GM12874 (cell line): ENCODE data around the gene ENOX1.

ENCODE experiments used
- TF ChIP-seq, protein P1 (sequence below): IDR thresholded peaks from 2 replicates; pipeline ENCODE4 v1.5.1; 2011; ENCODE audit warnings: low read depth, mild to moderate bottlenecking, control low read depth, low read length, moderate library complexity; ENCODE audit not compliant: insufficient read depth

Gene ENOX1

DNA sequence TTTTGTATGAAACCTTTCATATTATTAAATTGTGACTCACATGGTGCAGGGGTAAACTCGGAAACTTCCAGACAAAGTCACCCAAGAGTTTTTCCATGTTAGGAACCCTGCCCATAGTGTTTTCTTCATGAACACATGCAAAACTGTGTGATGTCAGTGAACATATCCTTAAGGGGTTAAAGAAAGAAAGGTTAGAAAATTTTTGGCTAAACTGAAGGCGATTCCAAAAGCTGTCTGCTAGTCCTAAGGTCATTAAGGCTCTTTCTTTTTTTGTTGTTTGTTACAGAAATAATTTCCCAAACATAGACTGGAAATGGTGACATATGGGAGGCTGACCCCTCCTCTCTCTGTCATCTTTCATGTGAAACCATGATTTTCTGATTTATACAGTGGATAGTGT lies 491.5 kb downstream of the ENOX1 start:
- TF ChIP-seq, protein P1, sequence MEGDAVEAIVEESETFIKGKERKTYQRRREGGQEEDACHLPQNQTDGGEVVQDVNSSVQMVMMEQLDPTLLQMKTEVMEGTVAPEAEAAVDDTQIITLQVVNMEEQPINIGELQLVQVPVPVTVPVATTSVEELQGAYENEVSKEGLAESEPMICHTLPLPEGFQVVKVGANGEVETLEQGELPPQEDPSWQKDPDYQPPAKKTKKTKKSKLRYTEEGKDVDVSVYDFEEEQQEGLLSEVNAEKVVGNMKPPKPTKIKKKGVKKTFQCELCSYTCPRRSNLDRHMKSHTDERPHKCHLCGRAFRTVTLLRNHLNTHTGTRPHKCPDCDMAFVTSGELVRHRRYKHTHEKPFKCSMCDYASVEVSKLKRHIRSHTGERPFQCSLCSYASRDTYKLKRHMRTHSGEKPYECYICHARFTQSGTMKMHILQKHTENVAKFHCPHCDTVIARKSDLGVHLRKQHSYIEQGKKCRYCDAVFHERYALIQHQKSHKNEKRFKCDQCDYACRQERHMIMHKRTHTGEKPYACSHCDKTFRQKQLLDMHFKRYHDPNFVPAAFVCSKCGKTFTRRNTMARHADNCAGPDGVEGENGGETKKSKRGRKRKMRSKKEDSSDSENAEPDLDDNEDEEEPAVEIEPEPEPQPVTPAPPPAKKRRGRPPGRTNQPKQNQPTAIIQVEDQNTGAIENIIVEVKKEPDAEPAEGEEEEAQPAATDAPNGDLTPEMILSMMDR, result no peak

DNA sequence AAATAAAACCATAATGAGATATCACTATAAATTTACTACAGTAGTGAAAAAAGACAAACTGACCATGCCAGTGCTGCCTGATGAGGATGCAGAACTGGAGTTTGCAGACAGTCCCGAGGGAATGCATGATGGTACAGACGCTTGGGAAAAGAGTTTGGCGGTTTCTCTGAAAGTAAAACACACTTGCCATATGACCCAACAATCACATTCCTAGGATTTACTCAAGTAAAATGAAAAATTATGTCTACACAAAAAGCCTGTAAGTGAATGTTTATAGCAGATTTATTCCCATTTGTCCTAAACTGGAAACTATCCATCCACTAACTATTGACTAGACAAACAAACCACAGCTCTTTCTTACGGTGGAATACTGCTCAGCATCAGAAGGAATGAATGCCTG lies 492.4 kb downstream of the ENOX1 start:
- TF ChIP-seq, protein P1, result no peak

DNA sequence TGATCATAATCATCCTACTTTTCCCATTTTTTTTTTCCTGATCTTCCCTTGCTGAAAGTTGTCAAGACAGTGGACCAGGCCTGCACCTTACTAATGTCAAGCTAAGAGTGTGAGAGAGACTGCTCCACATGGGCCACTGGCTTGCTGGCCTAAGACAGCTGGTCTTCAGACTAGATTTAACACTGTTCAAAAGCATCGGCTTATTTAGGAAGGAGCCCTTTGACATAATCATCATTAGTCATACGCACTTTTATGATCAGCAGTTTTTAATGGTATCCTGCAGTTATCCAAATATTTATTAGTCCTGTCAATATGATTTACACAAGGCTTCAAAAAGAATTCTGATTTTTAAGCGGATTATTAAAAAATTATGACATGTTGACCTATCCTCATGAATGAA lies 492.8 kb downstream of the ENOX1 start:
- TF ChIP-seq, protein P1, result no peak

DNA sequence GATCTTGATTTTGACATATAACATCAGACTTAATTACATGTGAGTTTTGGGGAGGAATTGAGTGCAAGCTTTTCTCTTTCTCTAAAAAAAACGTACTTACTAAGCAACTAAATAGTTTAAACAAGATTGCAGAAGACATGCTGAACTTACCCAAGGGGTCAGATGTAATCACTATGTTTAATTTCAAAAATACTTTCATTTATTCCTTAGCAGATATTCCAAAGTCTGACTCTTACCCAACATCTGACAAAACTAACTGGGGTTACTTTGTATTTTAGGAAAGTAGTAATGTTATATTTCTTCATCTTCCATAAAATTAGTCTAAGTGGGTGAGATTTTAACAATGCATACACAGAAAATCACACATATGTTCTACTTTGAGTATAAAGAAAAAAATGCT lies 493.2 kb downstream of the ENOX1 start:
- TF ChIP-seq, protein P1, result no peak

DNA sequence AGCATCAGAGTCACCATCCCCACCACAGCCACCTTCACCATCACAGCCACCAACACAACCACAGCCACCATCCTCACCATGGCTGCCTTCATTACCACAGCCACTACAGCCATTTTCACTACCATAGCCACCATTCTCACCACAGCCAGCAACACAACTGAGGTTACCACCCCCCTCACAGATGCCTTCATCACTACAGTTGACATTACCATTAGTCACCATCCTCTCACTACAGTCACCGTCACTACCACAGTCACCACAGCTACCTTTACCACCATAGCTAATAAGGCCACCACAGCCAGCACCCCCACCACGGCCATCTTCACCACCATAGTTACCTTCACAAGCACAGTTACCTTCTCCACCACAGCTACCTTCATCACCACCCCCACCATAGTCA lies 493.8 kb downstream of the ENOX1 start:
- TF ChIP-seq, protein P1, result no peak

DNA sequence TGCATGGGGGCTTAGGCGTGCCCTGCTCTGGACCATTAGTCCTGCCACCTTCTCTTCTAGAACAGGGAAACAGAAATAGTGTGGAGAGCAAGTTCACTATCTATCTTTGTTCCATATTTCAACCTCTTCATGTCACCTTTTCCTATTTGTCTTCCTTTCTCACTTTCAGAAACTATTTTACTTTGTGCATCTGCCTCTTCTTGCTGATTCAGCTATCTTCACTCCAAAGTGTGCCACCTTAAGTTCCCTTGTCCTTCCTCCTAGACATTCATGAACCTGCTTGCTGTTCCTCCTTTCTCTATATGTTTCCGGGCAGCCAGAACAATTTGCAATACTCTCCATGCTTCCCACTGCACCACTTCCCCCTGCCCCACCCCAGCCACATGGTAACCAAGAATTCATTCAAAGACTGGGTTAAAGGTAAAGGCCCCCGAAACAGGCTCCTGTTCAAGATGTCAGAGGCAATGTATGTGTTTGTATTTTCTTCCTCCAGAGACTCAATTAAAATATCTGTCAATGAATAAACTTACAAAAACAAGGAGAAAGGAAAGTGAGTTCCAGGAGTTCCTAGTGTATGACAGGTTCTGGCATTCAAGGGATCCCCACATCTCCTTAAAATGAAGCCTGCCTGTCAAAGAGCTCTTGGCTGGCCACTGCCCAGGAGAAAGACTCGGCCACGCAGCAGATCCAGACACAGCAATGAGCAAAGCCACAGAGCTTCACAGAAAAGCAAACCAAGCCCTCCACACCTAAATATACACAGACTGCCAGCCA lies 495.3 kb downstream of the ENOX1 start:
- TF ChIP-seq, protein P1, result no peak

DNA sequence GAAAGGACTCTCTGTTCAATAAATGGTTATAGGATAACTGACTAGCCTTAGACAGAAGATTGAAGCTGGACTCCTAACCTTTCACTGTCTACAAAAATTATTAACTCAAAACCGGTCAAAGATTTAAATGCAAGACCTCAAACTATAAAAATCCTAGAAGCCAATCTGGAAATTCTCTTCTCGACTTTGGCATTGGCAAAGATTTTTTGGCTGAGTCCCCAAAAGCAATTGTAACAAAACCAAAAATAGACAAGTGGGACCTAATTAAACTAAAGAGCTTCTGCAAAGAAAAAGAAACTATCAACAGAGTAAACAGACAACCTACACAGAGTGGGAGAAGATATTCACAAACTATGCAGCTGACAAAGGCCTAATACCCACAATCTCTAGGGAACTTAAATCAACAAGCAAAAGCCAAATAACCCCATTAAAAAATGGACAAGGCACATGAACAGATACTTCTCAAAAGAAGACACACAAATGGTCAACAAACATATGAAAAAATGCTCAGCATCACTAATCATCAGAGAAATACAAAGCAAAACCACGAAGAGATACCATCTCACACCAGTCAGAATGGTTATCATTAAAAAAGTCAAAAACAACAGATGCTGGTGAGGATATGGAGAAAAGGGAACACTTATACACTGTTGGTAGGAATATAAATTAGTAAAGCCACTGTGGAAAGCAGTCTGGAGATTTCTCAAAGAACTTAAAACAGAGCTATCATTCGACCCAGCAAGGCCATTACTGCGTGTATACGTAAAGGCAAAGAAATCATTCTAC lies 497.1 kb downstream of the ENOX1 start:
- TF ChIP-seq, protein P1, result no peak
